Measurements from ENCODE around the gene PEG3.

GRCh38 chr19:56813531-56813930, 27.0 kb downstream of the PEG3 start:
- TF ChIP-seq CTCF (conservative IDR thresholded peaks at IDR 0.05; ENCODE audit: low read depth, low read length) (no peak), EZH2 (IDR thresholded peaks at IDR 0.05; ENCODE audit: borderline replicate concordance, low read depth, low read length, poor library complexity, severe bottlenecking) (no peak)

All from A673 (cell line).